Adrenal gland (tissue), 5 donors: ENCODE measurements around the gene POLL.

Experiments
- CTCF ChIP-seq, 6 experiments: fragments of 450-650 bp in 4 of 6; fragments of 200-600 bp in 2 of 6; sonication (generic) in 1 of 6; IDR thresholded peaks; 1 replicate in 5 of 6; 2 replicates in 1 of 6; pipeline versions ENCODE4 v1.5.1 to v1.8.0; 2016 to 2021; ENCODE audit warnings: antibody characterized with exemption in 6 of 6, mild to moderate bottlenecking in 2 of 6, moderate library complexity in 1 of 6
- POLR2A ChIP-seq, 2 donors: fragments of 450-650 bp; IDR thresholded peaks; one replicate each; pipeline ENCODE4 v1.6.1; 2017; ENCODE audit warnings: antibody characterized with exemption in 2 of 2, mild to moderate bottlenecking in 2 of 2, moderate library complexity in 1 of 2
- donor health status: DM: no; HTN: no; CAD: no.

- TF ChIP-seq POLR2A (IDR thresholded peaks at IDR 0.05) (no peak), CTCF (IDR thresholded peaks at IDR 0.05) (no peak)
Measured at GRCh38 chr10:101609481-101609880, 21.4 kb upstream of the POLL start.
